GM19023 (cell line): ENCODE measurements around the gene ACER3.
"Not testable (repeated sequence)": the region's sequence is repeated elsewhere in the genome, so short reads cannot be mapped to it uniquely, and the experiment has no call there.

Experiments used
- ATAC-seq: cut with Tn5 transposase; IDR thresholded peaks from one replicate; pipeline ENCODE4 v1.9.1; 2021; ENCODE audit warnings: mild to moderate bottlenecking, moderate library complexity; ENCODE audit not compliant: unreplicated experiment

The ACER3 gene

DNA sequence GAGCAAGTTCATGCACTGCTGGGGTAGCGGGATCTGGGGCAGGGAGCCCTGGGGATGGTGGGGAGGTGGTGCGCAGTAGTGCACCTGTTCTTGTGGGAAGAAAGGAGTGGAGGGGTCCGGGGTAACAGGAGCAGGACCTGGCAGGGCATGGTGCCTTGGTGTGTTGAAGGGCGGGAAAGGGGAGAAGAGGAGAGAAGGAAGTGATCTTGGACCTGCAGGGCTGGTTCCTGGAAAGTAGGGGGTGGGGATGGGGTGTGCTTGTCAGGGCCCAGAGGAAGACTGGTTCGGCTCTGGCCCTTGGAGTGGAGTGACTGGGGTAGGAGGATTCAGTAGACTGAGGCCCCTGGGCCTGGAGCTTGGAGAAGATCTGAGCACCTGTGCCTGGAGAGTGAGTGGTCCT is 195.2 kb downstream of the ACER3 start:
- no peak for ATAC-seq

DNA sequence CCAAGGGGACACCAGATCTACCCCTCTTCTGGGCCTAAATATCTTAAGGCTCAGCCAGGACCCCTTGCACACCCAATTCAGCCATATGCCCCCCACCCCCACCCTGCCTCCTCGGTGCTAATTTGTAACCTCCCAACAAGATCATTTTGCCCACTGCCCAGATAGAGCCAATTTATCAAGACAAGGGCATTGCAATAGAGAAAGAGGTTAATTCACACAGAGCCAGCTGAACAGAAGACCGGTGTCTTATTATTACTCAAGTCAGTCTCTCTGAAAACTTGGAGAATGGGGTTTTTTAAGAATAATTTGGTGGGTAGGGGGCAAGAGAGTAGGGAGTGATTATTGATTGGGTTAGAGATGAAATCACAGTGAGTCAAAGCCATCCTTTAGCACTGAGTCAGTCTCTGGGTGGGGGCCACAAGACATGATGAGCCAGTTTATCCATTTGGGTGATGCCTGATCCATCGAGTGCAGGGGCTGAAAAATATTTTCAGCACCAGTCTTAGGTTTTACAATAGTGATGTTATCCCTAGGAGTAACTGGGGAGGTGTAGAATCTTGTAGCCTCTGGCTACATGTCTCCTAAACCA is 196.2 kb downstream of the ACER3 start:
- ATAC-seq: no peak

DNA sequence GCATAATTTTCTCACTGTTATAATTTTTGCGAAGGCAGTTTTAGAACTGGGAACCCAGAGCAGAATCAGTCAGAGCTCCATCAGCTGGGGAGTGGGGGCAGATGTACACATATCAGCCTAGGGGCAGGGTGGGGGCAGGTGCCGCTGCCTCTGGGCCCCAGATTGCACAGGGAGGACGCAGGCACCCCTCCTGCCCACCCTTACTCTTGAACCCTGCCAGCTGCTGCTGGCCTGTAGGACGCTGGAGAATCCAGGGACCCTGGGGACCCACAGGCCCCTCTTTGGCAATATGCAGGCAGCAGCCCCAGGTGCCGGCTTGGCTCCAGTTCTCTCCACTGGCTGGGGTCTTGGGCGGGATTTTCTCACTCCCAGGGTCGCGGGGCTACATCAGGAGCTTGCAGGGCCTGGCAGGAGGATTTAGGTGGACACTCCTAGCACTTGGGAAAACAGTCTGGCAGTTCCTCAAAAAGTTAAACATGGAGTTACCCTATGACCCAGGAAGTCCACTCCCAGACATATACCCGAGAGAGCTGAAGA is 197.3 kb downstream of the ACER3 start:
- ATAC-seq: no peak

DNA sequence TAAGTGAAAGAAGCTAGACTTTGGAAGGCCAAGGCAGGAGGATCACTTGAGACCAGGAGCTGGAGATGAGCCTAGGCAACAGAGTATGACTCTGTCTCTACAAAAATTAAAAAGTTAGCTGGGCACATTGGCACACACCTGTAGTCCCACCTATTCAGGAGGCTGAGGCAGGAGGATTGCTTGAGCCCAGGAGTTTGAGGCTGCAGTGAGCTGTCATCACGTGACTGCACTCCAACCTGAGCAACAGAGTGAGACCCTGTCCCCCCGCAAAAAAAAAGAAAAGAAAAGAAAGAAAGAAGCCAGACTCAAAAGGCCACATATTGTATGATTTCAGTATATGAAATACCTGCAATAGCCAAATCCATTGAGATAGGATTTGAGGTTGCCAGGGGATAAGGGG is 198.2 kb downstream of the ACER3 start:
- no peak for ATAC-seq

DNA sequence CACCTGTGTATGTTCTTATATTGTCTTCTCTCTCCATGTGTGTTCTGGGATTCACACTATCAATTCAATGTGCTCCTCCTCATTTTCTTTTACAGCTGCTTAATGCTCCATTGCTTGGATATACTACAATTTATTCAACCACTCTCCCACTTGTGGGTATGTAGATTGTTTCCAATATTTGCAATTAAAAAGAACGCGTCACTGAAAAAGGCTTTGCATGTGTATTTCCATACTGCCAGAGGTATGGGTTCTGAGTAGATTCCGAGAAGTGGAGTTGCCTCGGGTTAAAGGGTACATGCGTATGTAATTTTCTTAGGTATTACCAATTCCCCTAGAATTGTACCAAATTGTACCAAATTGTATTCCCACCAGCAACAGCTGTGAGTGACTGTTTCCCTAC is 199.1 kb downstream of the ACER3 start:
- no peak for ATAC-seq

DNA sequence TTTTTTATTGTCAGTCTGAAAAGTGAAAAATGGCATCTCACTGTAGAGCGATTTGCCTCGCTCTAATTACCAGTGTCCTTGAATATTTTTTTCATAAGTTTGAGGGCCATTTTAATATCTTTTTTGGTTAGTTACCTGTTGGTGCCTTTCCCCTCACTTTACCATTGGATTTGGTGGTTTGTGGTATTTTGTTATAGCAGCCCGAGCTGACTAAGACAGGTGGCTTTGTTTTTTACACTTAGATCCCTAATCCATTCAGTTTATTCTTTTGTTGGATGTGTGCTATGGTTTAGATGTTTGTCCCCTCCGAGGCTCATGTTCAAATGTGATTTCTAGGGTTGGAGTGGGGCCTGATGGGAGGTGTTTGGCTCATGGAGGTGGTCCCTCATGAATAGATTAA is 199.5 kb downstream of the ACER3 start:
- no peak for ATAC-seq

DNA sequence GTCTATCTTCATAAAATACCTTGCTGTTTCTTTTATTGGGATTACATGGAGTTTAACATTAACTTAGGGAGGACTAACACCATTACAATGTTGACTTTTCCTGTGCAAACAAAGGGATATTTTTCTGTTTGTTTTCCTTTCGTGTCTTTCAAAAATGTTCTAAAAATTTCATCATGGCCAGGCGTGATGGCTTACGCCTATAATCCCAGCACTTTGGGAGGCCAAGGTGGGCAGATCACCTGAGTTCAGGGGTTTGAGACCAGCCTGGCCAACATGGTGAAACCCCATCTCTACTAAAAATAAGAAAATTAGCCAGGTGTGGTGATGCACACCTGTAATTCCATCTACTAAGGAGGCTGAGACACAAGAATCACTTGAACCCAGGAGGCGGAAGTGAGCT is 200.5 kb downstream of the ACER3 start:
- not testable (repeated sequence) for ATAC-seq

DNA sequence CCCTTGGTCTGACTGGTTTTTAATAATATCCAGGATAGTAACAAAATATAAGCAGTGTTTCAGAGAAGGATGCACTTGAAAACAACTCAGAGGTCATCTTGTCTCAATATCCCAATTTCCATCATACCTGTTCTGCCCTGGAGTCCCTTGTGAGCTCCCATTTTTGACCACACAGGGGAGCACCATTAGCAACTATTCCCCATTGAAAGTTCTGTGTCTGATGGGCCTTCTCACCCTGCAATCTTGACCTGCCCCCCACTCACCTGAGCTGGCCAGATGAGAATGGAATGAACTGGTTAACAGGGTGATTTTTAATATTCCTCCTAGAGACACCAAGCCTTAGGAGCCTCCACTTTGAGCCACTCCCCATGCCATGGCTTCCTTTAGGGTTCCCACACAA is 202.2 kb downstream of the ACER3 start:
- no peak for ATAC-seq

DNA sequence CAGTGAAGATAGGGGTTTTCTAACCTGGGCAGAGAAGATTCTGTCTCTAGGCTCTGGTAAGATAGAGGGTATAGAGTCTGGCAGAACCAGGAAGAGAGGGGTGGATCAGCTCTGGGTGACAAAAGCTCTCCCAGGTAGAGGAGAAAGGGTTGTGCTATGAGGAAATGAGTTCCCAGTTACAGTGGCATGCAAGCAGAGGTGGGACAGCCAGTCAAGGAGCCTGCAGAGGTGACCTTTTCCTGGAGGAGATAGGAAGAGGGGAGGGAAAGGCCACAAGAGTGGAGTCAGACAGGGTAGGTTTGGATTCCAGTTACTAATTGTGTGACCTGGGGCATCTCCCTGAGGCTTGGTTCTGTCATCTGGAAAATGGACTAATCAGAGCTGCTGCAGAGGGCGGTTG is 202.7 kb downstream of the ACER3 start:
- ATAC-seq: no peak

DNA sequence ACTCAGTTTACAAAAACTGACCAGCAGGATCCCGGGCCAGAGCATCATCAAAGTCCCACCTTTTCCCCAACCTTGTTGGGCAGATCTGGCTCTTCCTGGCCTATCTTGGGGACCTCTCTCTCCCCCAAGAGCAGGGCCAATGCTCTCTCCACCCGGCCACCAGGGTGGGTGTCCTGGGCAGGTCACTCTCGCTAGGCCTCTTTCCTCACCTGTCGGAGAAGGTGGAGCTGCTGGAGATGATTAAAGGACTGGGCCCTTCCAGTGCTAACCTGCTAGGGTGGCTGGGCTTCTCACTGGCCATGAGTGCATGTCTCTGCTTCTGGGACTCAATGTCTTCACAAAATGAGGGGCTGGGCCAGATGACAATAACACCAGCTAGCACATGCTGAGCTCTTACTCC is 203.1 kb downstream of the ACER3 start:
- ATAC-seq: no peak

DNA sequence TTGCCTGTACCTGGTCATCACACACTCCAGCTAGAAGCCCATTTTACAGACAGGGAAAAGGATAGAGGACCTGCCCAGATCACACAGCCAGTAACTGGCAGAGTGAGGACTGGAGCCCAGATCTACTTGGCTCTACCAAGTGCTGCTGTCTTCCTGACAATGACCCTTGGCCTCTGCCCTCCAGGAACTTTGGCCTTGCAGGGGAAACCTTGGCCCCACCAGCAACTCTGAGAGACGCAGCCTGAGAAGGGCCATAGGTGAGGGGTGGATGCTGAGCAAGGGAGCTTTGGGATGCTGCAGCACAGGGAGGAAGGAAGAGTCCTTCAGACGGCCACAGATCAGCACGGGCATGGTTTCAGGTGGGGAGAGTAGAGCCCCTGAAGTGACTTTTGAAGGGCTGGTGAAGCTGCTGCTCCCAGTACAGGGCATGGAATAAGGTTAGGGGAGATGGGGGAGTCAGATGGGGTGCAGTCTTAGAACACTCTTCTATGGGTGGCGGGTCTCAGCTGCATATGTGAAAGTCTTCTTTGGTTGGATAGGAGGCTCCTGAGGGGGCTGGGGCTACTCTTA is 204.0 kb downstream of the ACER3 start:
- no peak for ATAC-seq

DNA sequence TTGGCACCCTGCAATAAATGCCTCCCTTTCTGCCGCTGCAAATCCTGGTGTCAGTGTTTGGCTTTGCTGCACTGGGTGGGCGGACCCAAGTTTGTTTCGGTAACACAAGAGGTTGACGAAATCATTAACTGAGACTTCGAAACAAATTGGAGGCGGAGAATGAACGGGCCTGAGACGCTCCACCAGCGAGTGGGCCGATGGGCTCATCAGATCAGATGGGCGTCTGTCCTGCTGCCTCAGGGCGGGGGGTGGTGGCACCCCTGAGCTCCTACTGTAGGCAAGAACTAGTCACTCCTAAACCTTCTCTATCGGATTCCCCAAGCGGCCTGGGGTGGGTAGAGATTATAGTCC is 205.1 kb downstream of the ACER3 start:
- peak; percentile 18 for ATAC-seq

DNA sequence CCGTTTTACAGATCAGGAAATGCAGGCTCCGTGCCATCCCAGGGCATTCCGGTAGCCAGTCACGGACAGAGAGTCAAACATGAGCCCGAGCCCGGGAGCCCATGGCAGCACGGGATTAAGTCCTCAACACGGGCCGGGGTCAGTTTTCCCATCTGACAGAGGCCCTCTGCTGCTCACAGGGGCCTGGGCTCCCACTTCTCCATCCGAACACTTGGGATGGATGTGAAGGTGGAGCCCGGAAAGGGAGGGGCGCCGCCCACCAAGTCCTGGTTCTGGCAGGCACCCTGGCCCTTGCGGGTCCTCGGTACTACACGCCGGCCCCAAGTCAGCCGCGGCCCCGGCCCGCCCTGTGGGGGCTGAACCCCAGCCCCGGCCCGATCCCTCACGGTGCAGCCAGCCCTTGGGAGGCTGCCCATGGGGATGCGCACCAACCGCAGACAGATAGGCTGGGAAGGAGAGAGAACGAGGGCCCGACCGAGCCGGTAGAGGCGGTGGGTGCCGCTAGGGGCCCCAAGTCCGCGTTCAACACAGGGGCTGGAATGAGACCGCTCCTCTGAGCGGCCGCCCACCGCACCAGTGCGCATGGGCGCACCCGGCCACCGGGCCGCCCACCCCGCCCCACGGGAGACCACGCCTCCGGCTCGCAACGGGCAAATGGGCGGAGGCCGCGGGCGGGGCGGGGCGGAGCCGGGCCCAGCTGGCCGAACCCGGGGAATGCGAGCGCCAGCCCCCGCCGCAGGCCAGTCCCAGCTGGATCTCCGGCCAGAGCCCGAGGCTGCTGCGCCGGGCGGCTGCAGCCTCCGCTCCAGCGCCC is 205.7 kb downstream of the ACER3 start, which contains the start of gene CAPN5:
Gene CAPN5, plus strand, starts transcription at position 743 of the 814 bp plus-strand sequence. CDS start 17,916 bp downstream, outside the sequence.
- peak; percentile 92 for ATAC-seq

DNA sequence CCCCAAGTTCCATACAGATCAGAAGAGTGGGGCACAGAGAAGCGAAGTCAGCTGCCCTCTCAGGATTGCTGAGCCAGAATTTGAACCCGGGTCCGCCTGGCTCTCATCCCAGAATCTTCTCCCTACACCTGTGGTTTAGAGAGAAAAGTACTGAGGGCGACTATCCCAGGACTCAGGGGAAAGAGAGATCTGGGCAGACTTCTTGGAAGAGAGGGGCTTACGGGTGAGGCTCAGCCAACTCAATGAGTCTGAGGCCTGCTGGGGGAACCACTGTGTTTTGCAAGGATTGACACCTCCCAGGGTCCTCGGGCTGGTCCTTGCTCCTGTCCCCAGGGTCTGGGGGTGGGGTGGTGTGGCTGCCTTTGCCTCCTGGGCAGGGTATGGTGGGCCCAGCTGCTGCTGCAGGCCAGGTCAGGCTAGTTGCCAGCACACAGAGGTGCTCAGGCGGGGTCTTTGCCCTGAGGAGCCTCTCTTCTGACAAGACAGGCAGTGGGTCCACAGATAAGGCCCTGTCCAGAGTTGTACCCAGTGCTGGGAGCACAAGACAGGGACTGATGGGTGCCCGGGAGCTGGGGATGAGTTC is 207.2 kb downstream of the ACER3 start:
- no peak for ATAC-seq

DNA sequence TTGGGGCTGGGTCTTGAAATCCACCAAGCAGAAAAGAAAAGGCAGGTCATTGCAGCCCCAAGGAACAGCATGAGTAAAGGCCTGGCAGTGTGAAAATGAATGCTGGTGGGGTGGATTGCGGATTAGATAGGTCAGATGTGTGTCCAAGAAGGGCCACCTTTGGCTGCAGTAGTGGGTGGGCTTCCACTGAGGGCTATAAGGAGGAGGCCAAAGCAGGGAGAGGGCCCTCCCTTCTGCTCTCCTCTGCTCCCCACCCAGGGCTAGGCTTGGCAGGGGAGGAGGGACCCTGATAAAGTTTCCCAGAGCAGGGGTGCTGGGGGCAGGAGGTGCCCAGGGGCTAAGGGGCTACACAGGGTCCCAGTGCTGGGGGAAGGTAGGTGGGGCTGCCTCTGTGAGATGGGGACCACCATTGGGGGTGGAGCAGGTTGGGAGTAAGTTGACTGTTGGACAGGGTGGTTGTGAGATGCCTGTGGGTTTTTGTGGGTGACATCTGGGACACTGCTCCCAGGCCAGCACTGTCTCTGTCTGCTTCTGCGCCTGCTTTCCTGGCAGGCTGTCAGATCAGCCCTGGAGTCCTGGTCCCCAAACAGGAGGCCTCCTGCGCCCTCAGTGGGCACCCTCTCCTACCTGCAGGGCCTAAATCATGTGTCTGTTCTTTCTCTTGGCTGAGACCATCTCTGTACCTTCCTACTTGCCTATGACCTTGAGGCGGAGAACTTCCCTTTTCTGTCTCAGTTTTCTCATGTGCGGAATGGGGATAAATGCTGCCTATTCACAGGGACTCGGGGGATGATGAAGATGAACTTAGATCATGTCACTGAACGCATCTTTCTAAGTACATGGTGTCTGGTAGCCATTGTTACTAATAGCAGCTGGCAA is 208.0 kb downstream of the ACER3 start:
- no peak for ATAC-seq

DNA sequence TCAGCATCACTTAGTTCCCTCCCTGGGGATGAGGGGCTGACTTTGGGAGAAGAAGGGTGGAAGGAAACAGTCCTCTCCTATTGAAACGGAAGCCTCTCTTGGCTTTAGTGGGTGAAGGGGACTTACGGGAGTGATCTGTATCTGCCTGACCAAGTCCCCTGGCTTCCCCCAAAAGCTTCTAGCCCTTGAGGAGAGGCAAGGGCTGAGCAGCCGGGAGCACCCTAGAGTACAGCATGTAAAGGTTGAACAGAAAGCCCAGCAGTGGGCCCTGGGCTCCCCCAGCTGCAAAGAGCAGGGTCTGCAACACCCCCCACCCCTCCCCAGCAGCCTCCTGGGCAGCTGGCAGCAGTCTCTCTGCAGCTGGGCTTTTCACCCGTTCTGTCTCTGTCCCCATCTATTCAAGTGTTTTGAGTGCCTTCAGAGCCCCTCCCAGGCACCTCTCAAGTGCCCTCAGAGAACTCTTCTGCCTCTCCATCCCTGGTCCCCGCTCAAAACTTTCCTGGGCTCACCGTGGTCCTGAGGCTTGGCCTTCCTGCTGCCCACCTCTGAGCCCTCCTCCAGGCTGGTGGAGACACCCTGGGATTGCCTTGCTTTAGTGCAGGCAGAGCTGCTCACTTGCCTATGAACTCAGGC is 208.7 kb downstream of the ACER3 start:
- no peak for ATAC-seq

DNA sequence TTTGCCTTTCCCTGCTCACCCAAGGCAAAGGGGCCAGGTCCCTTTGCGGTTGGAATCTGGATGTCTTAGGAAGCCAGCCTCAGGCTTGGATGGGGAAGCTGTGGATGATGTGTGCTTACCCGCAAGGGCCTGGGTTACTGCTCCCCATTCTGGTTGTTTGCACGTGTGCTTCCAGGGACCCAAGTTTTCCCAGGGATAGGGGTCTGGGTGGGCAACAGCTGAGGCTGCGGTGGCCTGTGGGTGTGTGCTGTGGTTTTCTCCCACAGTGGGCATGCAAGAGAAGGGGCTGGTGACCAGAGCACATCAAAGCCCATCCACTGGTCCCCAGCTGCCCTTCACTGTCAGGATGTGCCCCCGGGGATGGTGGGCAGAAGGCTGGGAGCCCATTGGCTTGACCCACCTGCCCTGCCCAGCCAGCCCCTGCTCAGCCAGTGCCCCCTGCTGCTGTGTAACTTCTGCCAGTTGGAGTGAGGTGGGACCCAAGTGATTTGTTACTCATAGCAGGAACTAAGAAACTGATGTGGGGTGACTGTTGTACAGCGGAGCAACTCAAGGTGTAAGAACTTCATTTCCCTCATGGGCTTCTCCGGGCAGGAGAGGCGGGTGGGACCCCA is 209.4 kb downstream of the ACER3 start:
- no peak for ATAC-seq

DNA sequence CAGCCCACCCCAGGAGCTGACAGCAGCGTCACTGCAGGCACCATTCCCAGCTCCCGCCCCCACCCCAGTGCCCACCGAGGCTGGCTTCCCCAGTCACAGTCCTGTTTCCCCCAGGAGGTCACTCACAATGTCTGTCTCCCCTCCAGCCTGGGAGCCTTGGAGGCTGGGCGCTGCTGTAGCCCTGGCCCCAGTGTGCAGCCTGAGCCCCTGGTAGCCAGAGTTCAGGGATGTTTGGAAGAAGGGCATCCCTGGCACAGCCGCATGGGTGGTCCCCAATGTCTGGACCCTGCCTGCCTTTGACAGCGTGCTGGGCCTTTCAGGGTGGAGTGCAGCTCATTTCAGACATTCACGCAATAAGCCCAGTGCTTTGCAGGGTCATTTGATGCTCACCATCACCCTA is 210.4 kb downstream of the ACER3 start:
- ATAC-seq: no peak

DNA sequence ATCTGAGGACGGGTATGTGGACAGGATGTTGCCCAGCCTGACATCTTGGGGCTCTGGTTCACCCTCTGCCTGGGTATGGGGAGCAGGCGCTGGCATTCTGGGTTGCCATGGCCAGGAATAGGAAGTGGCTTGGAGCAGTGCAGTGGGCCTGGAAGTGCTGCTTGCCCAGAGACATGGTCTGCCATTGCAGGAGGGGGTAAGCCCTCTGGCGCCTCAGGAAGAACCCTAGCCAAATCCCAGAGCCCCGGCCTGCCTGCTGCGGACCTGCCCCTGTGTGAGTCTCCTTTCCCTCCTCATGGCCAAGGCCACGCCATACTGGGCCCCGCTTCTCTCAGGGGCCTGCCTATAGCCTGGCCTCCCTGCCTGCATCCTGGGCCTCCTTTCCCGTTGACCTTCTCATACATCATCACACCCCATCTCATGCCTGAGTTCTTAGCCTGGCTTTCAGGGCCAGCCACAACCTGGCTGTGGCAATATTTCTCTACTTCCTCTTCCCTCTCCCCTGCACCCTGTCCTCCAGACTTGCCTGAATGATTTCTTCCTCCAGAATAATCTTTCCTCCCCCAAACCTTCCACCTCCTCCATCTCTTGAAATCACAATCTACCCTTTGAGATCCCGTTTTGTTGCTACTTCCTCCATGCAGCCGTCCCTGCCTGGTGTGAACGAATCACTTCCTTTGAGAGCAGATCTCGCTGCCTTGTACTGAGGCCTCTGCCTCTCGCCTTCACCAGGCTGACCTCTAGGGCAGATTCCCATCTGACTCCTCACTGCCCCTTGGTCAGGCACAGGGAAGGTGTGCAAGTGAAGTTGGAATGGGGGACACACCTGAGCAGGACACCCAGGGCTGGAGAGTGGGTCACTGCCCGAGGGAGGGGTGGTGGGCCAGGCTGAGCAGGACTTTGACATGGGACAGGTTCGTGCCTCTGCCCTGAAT is 211.2 kb downstream of the ACER3 start:
- ATAC-seq: no peak
